HepG2 (cell line): ENCODE results near the gene INSIG2. TPM values are rescaled to one million over a fixed set of nuclear protein-coding genes. Genes with fewer than 3 reads are reported as not detected.

Experiments
- ATAC-seq: fragments of 200-7000 bp; cut with Tn5 transposase; 3 replicates; pipeline ENCODE4 v1.9.1; 2020; ENCODE audit warnings: mild to moderate bottlenecking, moderate library complexity
- BruUV-seq: library from RNA; stranded (reverse); fragments of 400-500 nt; replicated peaks from 2 replicates; lab custom pipeline; 2021; lab: Mats Ljungman, UMichigan
- CTCF ChIA-PET: fragments of 300-600 bp; formaldehyde crosslinking; extraction: SDS; loops from one replicate; lab custom pipeline; 2021; ENCODE audit warnings: low total read pairs, inconsistent platforms, low intra/inter-chr PET ratio; lab: Yijun Ruan, JAX
- POLR2A ChIA-PET: fragments of 350-600 bp; sonication (Branson Sonifier 250); formaldehyde crosslinking; loops from one replicate; lab custom pipeline; 2020; ENCODE audit warnings: antibody characterized with exemption, inconsistent platforms; lab: Yijun Ruan, JAX
- DNase-seq: peaks from one replicate; pipeline ENCODE4 v3.0.0-alpha.2; 2015; ENCODE audit warnings: low spot score
- FAIRE-seq: peaks from 3 replicates; lab custom pipeline; 2011; peaks lifted over from hg19 to GRCh38; lab: Jason Lieb, UNC
- H2AFZ ChIP-seq: one replicate; pipeline ENCODE4 v1.6.1; 2011; ENCODE audit warnings: low read length, inconsistent platforms
- H3K27ac ChIP-seq: fragments of 300-600 bp; 3 replicates; pipeline ENCODE4 v1.8.0; 2011; ENCODE audit warnings: mixed run types, mild to moderate bottlenecking, mixed read lengths, low read length, inconsistent platforms; ENCODE audit not compliant: insufficient read depth; ENCODE audit errors: extremely low read length
- H3K27me3 ChIP-seq, 2 experiments: fragments of 200-600 bp in 1 of 2; 2 replicates in 1 of 2; 3 replicates in 1 of 2; pipeline versions ENCODE4 v1.6.0 to v1.8.0; 2011; ENCODE audit warnings: low read length in 2 of 2, mild to moderate bottlenecking in 2 of 2, moderate library complexity in 2 of 2, inconsistent platforms in 1 of 2; ENCODE audit not compliant: insufficient read depth in 2 of 2, control insufficient read depth in 1 of 2
- H3K36me3 ChIP-seq, 2 experiments: fragments of 200-600 bp in 1 of 2; replicated peaks in 1 of 2; 2 replicates in 1 of 2; 3 replicates in 1 of 2; pipeline versions ENCODE4 v1.5.1 to v1.8.0; 2011; ENCODE audit warnings: low read length in 2 of 2, inconsistent platforms in 1 of 2; ENCODE audit not compliant: insufficient read depth in 2 of 2, control insufficient read depth in 1 of 2
- H3K4me1 ChIP-seq: 2 replicates; pipeline ENCODE4 v1.5.1; 2012; ENCODE audit warnings: low read length, inconsistent platforms; ENCODE audit not compliant: insufficient read depth
- H3K4me2 ChIP-seq: 2 replicates; pipeline ENCODE4 v1.6.0; 2011; ENCODE audit warnings: low read depth, low read length, inconsistent platforms
- H3K4me3 ChIP-seq, 3 experiments: fragments of 200-600 bp in 1 of 3; sonication (generic), shearing (Covaris generic) in 1 of 3; replicated peaks in 1 of 3; 2 replicates each; pipeline ENCODE4 v1.5.1; 2011 to 2016; ENCODE audit warnings: low read length in 3 of 3, inconsistent platforms in 2 of 3, low read depth in 2 of 3, mild to moderate bottlenecking in 2 of 3, control low read depth in 1 of 3, mixed read lengths in 1 of 3; ENCODE audit not compliant: insufficient read depth in 1 of 3
- H3K79me2 ChIP-seq: one replicate; pipeline ENCODE4 v1.6.1; 2011; ENCODE audit warnings: low read length, inconsistent platforms; ENCODE audit not compliant: insufficient read depth
- H3K9ac ChIP-seq: 2 replicates; pipeline ENCODE4 v1.6.0; 2011; ENCODE audit warnings: mild to moderate bottlenecking, low read depth, low read length, inconsistent platforms; ENCODE audit not compliant: insufficient read depth
- H3K9me3 ChIP-seq: 2 replicates; pipeline ENCODE4 v1.5.1; 2012; ENCODE audit warnings: mild to moderate bottlenecking, low read length
- H4K20me1 ChIP-seq: 2 replicates; pipeline ENCODE4 v1.6.0; 2011; ENCODE audit warnings: inconsistent platforms, mild to moderate bottlenecking, low read length, moderate library complexity; ENCODE audit not compliant: insufficient read depth
- CREB1 ChIP-seq, 2 experiments: fragments of 450-650 bp in 1 of 2; IDR thresholded peaks; 2 replicates each; pipeline ENCODE4 v1.6.1; 2016 to 2017; ENCODE audit warnings: control low read depth in 1 of 2, mild to moderate bottlenecking in 1 of 2, missing compliant biosample characterization in 1 of 2, missing genetic modification characterization in 1 of 2
- EED ChIP-seq: sonication (generic); formaldehyde crosslinking; IDR thresholded peaks from 2 replicates; pipeline ENCODE4 v1.5.0; 2020; ENCODE audit warnings: mild to moderate bottlenecking, missing genetic modification reagents
- KDM1A ChIP-seq: IDR thresholded peaks from 2 replicates; pipeline ENCODE4 v1.6.1; 2016; ENCODE audit warnings: missing compliant biosample characterization
- NKX3-1 ChIP-seq: sonication (generic); formaldehyde crosslinking; IDR thresholded peaks from 2 replicates; pipeline ENCODE4 v1.5.0; 2020; ENCODE audit warnings: missing genetic modification reagents
- RBFOX2 ChIP-seq: fragments of 200-400 bp; formaldehyde crosslinking; IDR thresholded peaks from 2 replicates; pipeline ENCODE4 v1.6.1; 2017; ENCODE audit warnings: low read depth, mild to moderate bottlenecking, low read length
- SRY ChIP-seq: sonication (generic); formaldehyde crosslinking; IDR thresholded peaks from 2 replicates; pipeline ENCODE4 v1.8.0; 2022; ENCODE audit warnings: mild to moderate bottlenecking, missing genetic modification reagents
- XBP1 ChIP-seq: sonication (generic); formaldehyde crosslinking; IDR thresholded peaks from 2 replicates; pipeline ENCODE4 v1.5.0; 2020; ENCODE audit warnings: missing genetic modification reagents
- ZNF274 ChIP-seq: sonication (generic); formaldehyde crosslinking; IDR thresholded peaks from 2 replicates; pipeline ENCODE4 v1.5.1; 2020; ENCODE audit warnings: mild to moderate bottlenecking, missing genetic modification reagents
- ZNF30 ChIP-seq: sonication (generic); formaldehyde crosslinking; IDR thresholded peaks from 2 replicates; pipeline ENCODE4 v1.5.0; 2020; ENCODE audit warnings: mild to moderate bottlenecking, missing genetic modification reagents
- ZNF430 ChIP-seq: sonication (generic); formaldehyde crosslinking; IDR thresholded peaks from 2 replicates; pipeline ENCODE4 v1.9.0; 2021; ENCODE audit warnings: mild to moderate bottlenecking, missing genetic modification reagents
- ZNF558 ChIP-seq: sonication (generic); formaldehyde crosslinking; IDR thresholded peaks from 2 replicates; pipeline ENCODE4 v1.9.0; 2022; ENCODE audit warnings: mild to moderate bottlenecking, missing genetic modification reagents, borderline replicate concordance
- ZSCAN22 ChIP-seq: sonication (generic); formaldehyde crosslinking; IDR thresholded peaks from 2 replicates; pipeline ENCODE4 v1.4.0; 2020; ENCODE audit warnings: mild to moderate bottlenecking, missing genetic modification reagents
- ZSCAN31 ChIP-seq: sonication (generic); formaldehyde crosslinking; IDR thresholded peaks from 2 replicates; pipeline ENCODE4 v1.5.0; 2020; ENCODE audit warnings: low read depth, mild to moderate bottlenecking, missing genetic modification reagents
- WGBS: methylation state at CpG from one replicate; pipeline ENCODE4 v1.1.6; 2017; ENCODE audit warnings: low lambda C conversion rate; 5-methylcytosine and 5-hydroxymethylcytosine counted together
- in situ Hi-C: cut with HindIII; loops from 2 replicates; pipeline ENCODE4 v1.10.0; 2017; ENCODE audit warnings: low pct_unique_long_range_greater_than_20kb; ENCODE audit not compliant: extremely low pct_ligation_motif_present
- intact Hi-C: fragments of 100-400 bp; cut with micrococcal nuclease; formaldehyde crosslinking; loops from one replicate; pipeline ENCODE4 v1.10.0; 2022; ENCODE audit not compliant: unreplicated experiment
- polyA plus RNA-seq, 8 experiments: library from polyadenylated mRNA; depleted of rRNA in 3 of 8; stranded (reverse) in 7 of 8; unstranded in 1 of 8; fragments of >200 nt; fragmentation: Illumina TruSeq in 4 of 8; extraction: Trizol in 4 of 8; gene quantifications; 2 replicates each; pipeline versions ENCODE4 v1.2.1 to v1.2.3, GENCODE V29; 2011 to 2016; ENCODE audit warnings: low read depth in 4 of 8, missing spikeins in 1 of 8, mixed read lengths in 1 of 8; ENCODE audit not compliant: insufficient read depth in 1 of 8
- total RNA-seq, 5 experiments: library from RNA; depleted of rRNA; stranded (reverse); fragments of >200 nt; fragmentation: Illumina TruSeq; extraction: Trizol; gene quantifications; 2 replicates each; pipeline ENCODE4 v1.2.3, GENCODE V29; 2016; ENCODE audit warnings: low read depth in 1 of 5
- TF ChIP-seq, protein P1 (sequence below): IDR thresholded peaks from 2 replicates; pipeline ENCODE4 v1.6.1; 2016
- TF ChIP-seq, protein P2 (sequence below): fragments of 450-650 bp; IDR thresholded peaks from 2 replicates; pipeline ENCODE4 v1.6.1; 2017

Gene INSIG2
- total and polyA plus RNA-seq, 2 of the 13 experiments (the other 11 are each of a cell fraction or from before 2014, with no cell fraction given) = 73.5 to 481 TPM

DNA sequence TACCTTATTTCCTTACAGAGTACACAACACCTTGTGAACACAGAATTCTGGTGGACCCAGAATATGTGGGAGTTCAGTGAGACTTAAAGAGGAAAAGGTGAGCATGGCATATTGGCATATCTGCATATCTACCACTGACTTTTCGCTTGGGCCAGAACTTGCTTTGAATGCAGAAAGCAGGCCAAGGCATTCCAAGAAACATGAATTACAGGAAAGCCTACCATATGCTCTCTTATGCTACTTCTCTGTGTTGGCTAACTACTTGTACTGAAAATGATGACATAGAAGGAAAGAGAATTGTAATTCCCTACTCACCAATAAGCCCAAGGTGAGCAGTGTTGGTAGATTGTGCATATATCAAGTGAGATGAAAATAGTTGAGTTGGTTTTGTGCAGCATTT lies 43.0 kb upstream of the INSIG2 start:
- H3K9me3 ChIP-seq = no peaks in the 10 kb centered on the region
- CTCF ChIA-PET = no interaction called here
- no peak for FAIRE-seq
- no peaks in the 10 kb centered on the region for H4K20me1 ChIP-seq
- in situ Hi-C loops (loop anchor here (10.0 kb wide), 1 partner anchor 810 kb away; no protein-coding TSS in a partner anchor), intact Hi-C loops (loop anchor here (5.0 kb wide), 3 partner anchors 142 to 817 kb away; no protein-coding TSS in a partner anchor)
- WGBS = 0% methylated on average over 1 of the region's 1 CpG
- 0 out of 5 replicates have a peak, but pooled peaks cover 0 to 9% of the 10 kb centered on the region in 2 experiments for H3K27me3 ChIP-seq
- H3K4me3 ChIP-seq = no peak overlapping the region
- H3K79me2 ChIP-seq = no peaks in the 10 kb centered on the region
- POLR2A ChIA-PET = no interaction called here
- no peak for ATAC-seq
- BruUV-seq = no TSS peak
- no peaks in the 10 kb centered on the region for H3K36me3 ChIP-seq
- TF ChIP-seq EED (no peak), NKX3-1 (CRISPR knock-in tag) (no peak), SRY (no peak), ZSCAN22 (no peak), ZNF558 (CRISPR knock-in tag) (no peak), ZNF30 (CRISPR knock-in tag) (no peak), ZNF430 (CRISPR knock-in tag) (no peak), CREB1 (IDR thresholded peaks at IDR 0.05) (no peak), CREB1 (CRISPR knock-in tag; IDR thresholded peaks at IDR 0.05) (no peak), ZNF274 (no peak), RBFOX2 (no peak), ZSCAN31 (CRISPR knock-in tag) (no peak), KDM1A (no peak), XBP1 (CRISPR knock-in tag) (no peak)
- TF ChIP-seq, protein P1, sequence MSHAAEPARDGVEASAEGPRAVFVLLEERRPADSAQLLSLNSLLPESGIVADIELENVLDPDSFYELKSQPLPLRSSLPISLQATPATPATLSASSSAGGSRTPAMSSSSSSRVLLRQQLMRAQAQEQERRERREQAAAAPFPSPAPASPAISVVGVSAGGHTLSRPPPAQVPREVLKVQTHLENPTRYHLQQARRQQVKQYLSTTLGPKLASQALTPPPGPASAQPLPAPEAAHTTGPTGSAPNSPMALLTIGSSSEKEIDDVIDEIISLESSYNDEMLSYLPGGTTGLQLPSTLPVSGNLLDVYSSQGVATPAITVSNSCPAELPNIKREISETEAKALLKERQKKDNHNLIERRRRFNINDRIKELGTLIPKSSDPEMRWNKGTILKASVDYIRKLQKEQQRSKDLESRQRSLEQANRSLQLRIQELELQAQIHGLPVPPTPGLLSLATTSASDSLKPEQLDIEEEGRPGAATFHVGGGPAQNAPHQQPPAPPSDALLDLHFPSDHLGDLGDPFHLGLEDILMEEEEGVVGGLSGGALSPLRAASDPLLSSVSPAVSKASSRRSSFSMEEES (CRISPR knock-in tag) = no peak
- TF ChIP-seq, protein P2, sequence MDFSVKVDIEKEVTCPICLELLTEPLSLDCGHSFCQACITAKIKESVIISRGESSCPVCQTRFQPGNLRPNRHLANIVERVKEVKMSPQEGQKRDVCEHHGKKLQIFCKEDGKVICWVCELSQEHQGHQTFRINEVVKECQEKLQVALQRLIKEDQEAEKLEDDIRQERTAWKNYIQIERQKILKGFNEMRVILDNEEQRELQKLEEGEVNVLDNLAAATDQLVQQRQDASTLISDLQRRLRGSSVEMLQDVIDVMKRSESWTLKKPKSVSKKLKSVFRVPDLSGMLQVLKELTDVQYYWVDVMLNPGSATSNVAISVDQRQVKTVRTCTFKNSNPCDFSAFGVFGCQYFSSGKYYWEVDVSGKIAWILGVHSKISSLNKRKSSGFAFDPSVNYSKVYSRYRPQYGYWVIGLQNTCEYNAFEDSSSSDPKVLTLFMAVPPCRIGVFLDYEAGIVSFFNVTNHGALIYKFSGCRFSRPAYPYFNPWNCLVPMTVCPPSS = no peak
- H3K4me2 ChIP-seq = no peak overlapping the region
- H3K4me1 ChIP-seq = peaks cover 18% of the 10 kb centered on the region; the same call in 1 of the 2 replicates
- no peak overlapping the region for H2AFZ ChIP-seq
- no peak for DNase-seq
- no peak overlapping the region for H3K27ac ChIP-seq
- H3K9ac ChIP-seq = no peak overlapping the region
